Smooth muscle cell (in vitro differentiated cells): ENCODE measurements around the gene GMNC. TPM values are rescaled to one million over a fixed set of nuclear protein-coding genes. Genes with fewer than 3 reads are reported as not detected.
A peak's percentile ranks its signal among the peaks of the same experiment; 100 is the strongest.
"Not testable (repeated sequence)": the region's sequence is repeated elsewhere in the genome, so short reads cannot be mapped to it uniquely, and the experiment has no call there.

ENCODE experiments used
- DNase-seq: peaks from one replicate; lab custom pipeline; 2025; ENCODE audit not compliant: unreplicated experiment; lab: John Stamatoyannopoulos, UW
- H2AFZ ChIP-seq: fragments of 200-600 bp; sonication (generic); 2 replicates; pipeline ENCODE4 v1.6.0; 2016; ENCODE audit warnings: antibody characterized with exemption, low read depth, mild to moderate bottlenecking
- H3F3A ChIP-seq: fragments of 200-600 bp; sonication (generic); 2 replicates; pipeline ENCODE4 v1.6.0; 2017; ENCODE audit warnings: antibody characterized with exemption, low read depth
- H3K27ac ChIP-seq: fragments of 200-600 bp; sonication (generic); 2 replicates; pipeline ENCODE4 v1.5.1; 2016; ENCODE audit warnings: low read depth, mild to moderate bottlenecking
- H3K27me3 ChIP-seq: fragments of 200-600 bp; sonication (generic); 2 replicates; pipeline ENCODE4 v1.6.1; 2016; ENCODE audit warnings: low read depth, mild to moderate bottlenecking
- H3K36me3 ChIP-seq: fragments of 200-600 bp; sonication (generic); 2 replicates; pipeline ENCODE4 v1.5.1; 2016; ENCODE audit warnings: low read depth
- H3K4me1 ChIP-seq: fragments of 200-600 bp; sonication (generic); 2 replicates; pipeline ENCODE4 v1.5.1; 2016; ENCODE audit warnings: low read depth
- H3K4me2 ChIP-seq: fragments of 200-600 bp; sonication (generic); 2 replicates; pipeline ENCODE4 v1.6.0; 2016; ENCODE audit warnings: mild to moderate bottlenecking
- H3K4me3 ChIP-seq: fragments of 200-600 bp; sonication (generic); 2 replicates; pipeline ENCODE4 v1.5.1; 2016; ENCODE audit warnings: mild to moderate bottlenecking
- H3K79me2 ChIP-seq: fragments of 200-600 bp; sonication (generic); 2 replicates; pipeline ENCODE4 v1.6.0; 2016; ENCODE audit warnings: low read depth, mild to moderate bottlenecking
- H3K9ac ChIP-seq: fragments of 200-600 bp; sonication (generic); 2 replicates; pipeline ENCODE4 v1.6.0; 2016; ENCODE audit warnings: low read depth
- H3K9me3 ChIP-seq: fragments of 200-600 bp; sonication (generic); replicated peaks from 2 replicates; pipeline ENCODE4 v1.5.1; 2016; ENCODE audit warnings: low read depth
- H4K20me1 ChIP-seq: fragments of 200-600 bp; sonication (generic); 2 replicates; pipeline ENCODE4 v1.6.0; 2016; ENCODE audit warnings: low read depth
- CTCF ChIP-seq: fragments of 200-600 bp; sonication (generic); IDR thresholded peaks from 2 replicates; pipeline ENCODE4 v1.5.1; 2017; ENCODE audit warnings: borderline replicate concordance, mild to moderate bottlenecking, antibody characterized with exemption; ENCODE audit not compliant: insufficient read depth, poor library complexity, severe bottlenecking
- WGBS: methylation state at CpG from one replicate; pipeline ENCODE4 v1.1.7; 2016; ENCODE audit warnings: low lambda C conversion rate; 5-methylcytosine and 5-hydroxymethylcytosine counted together
- polyA plus RNA-seq: library from polyadenylated mRNA; unstranded; fragments of >200 nt; fragmentation: Nextera tagmentation; extraction: Ambion mirVana; gene quantifications from 2 replicates; pipeline ENCODE4 v1.2.1, GENCODE V29; 2016
- total RNA-seq: library from RNA; depleted of rRNA; stranded (reverse); fragments of >200 nt; gene quantifications from 2 replicates; pipeline ENCODE4 v1.2.3, GENCODE V29; 2014

GMNC gene
- total and polyA plus RNA-seq, 2 experiments from 2014 or later, result not detected

GRCh38 chr3:190883973-190884832 lies 21.7 kb upstream of the GMNC start:
- no peak for DNase-seq
- peak; percentile 92 for TF ChIP-seq CTCF

GRCh38 chr3:190883141-190883540 lies 20.6 kb upstream of the GMNC start:
- no peaks in the 10 kb centered on the region for H3K79me2 ChIP-seq
- H3K27me3 ChIP-seq, result peaks cover 6% of the 10 kb centered on the region
- no peak overlapping the region for H3K27ac ChIP-seq
- DNase-seq, result no peak
- H2AFZ ChIP-seq, result no peak overlapping the region
- H3K9ac ChIP-seq, result no peak overlapping the region
- H4K20me1 ChIP-seq, result no peaks in the 10 kb centered on the region
- H3K4me2 ChIP-seq, result no peak overlapping the region
- WGBS, result 95% methylated on average over 3 of the region's 3 CpGs
- no peaks in the 10 kb centered on the region for H3K36me3 ChIP-seq
- H3K9me3 ChIP-seq, result no peaks in the 10 kb centered on the region
- no peaks in the 10 kb centered on the region for H3F3A ChIP-seq
- no peak overlapping the region for H3K4me3 ChIP-seq
- H3K4me1 ChIP-seq, result no peaks in the 10 kb centered on the region
- no peak for TF ChIP-seq CTCF

More at GRCh38 chr3:190883973-190884832, 21.7 kb upstream of the GMNC start:
- Histone ChIP-seq H3K27ac (no peak overlapping the region), H3F3A (no peaks in the 10 kb centered on the region), H3K9ac (no peak overlapping the region), H3K27me3 (peaks cover 6% of the 10 kb centered on the region), H3K4me3 (no peak overlapping the region), H3K79me2 (no peaks in the 10 kb centered on the region), H3K9me3 (no peaks in the 10 kb centered on the region), H2AFZ (no peak overlapping the region), H3K4me2 (no peak overlapping the region), H3K36me3 (no peaks in the 10 kb centered on the region), H4K20me1 (no peaks in the 10 kb centered on the region), H3K4me1 (no peaks in the 10 kb centered on the region)
- 33% methylated on average over 7 of the region's 7 CpGs for WGBS

- Histone ChIP-seq H3K27me3 (no peaks in the 10 kb centered on the region), H3K27ac (no peak overlapping the region), H4K20me1 (no peaks in the 10 kb centered on the region), H3K4me3 (no peak overlapping the region), H3K4me1 (no peaks in the 10 kb centered on the region), H3K36me3 (no peaks in the 10 kb centered on the region), H3K9me3 (no peaks in the 10 kb centered on the region), H3K4me2 (no peak overlapping the region), H3F3A (no peaks in the 10 kb centered on the region), H3K79me2 (no peaks in the 10 kb centered on the region), H3K9ac (no peak overlapping the region), H2AFZ (no peak overlapping the region)
- no peak for DNase-seq
- WGBS, result 82% methylated on average over 17 of the region's 17 CpGs
- peak; percentile 44 for TF ChIP-seq CTCF
Measured at GRCh38 chr3:190877925-190878324, 15.4 kb upstream of the GMNC start.

GRCh38 chr3:190876433-190876832 lies 13.9 kb upstream of the GMNC start:
- H3K9me3 ChIP-seq, H3K9ac ChIP-seq, H3K27ac ChIP-seq, H3K4me2 ChIP-seq, H3F3A ChIP-seq, H4K20me1 ChIP-seq, H3K36me3 ChIP-seq, H2AFZ ChIP-seq, H3K27me3 ChIP-seq, H3K4me3 ChIP-seq, H3K4me1 ChIP-seq, H3K79me2 ChIP-seq, DNase-seq: not testable (repeated sequence)
- 92% methylated on average over 5 of the region's 7 CpGs for WGBS

- not testable (repeated sequence) for H3K4me3 ChIP-seq, H3K9ac ChIP-seq, H2AFZ ChIP-seq, DNase-seq, H3K27ac ChIP-seq, H4K20me1 ChIP-seq, H3K79me2 ChIP-seq, H3K4me2 ChIP-seq, H3F3A ChIP-seq, H3K27me3 ChIP-seq, H3K9me3 ChIP-seq, H3K36me3 ChIP-seq, H3K4me1 ChIP-seq
- WGBS, result 95% methylated on average over 9 of the region's 9 CpGs
Measured at GRCh38 chr3:190875061-190875460, 12.6 kb upstream of the GMNC start.
